Right lobe of liver (tissue), 4 donors: ENCODE measurements around the gene LIG1.

Experiments
- CTCF ChIP-seq, 4 donors: fragments of 200-600 bp in 3 of 4; fragments of 450-650 bp in 1 of 4; IDR thresholded peaks; one replicate each; pipeline versions ENCODE4 v1.5.1 to v1.8.0; 2016 to 2022; ENCODE audit warnings: antibody characterized with exemption in 4 of 4, mild to moderate bottlenecking in 2 of 4
- POLR2A ChIP-seq: fragments of 450-650 bp; IDR thresholded peaks from one replicate; pipeline ENCODE4 v1.6.1; 2017; ENCODE audit warnings: antibody characterized with exemption, mild to moderate bottlenecking
- donor health status: DM: no; HTN: no; CAD: no.
- donor health status: DM: no; HTN: no; CAD: no.
- donor health status: DM: no; HTN: yes; CAD: no.

- no peak for TF ChIP-seq CTCF (IDR thresholded peaks at IDR 0.05)
- TF ChIP-seq POLR2A, result no peak
These were observed 46.8 kb upstream of the LIG1 start for GRCh38 chr19:48216933-48217332.
